Subcutaneous adipose tissue (tissue), 4 donors: ENCODE results near the gene TNK1. TPM values are rescaled to one million over a fixed set of nuclear protein-coding genes. Genes with fewer than 3 reads are reported as not detected.

ENCODE experiments used
- CTCF ChIP-seq: fragments of 450-650 bp; IDR thresholded peaks from one replicate; pipeline ENCODE4 v1.5.1; 2016; ENCODE audit warnings: low read depth, mild to moderate bottlenecking, control low read depth, antibody characterized with exemption, moderate library complexity
- total RNA-seq, 4 donors: library from RNA; depleted of rRNA; stranded (reverse); fragments of >200 nt; gene quantifications; one replicate each; pipeline ENCODE4 v1.1.0, GENCODE V29; 2016

Gene TNK1
- total RNA-seq, 4 donors from 2014 or later, result 0.51 to 1.9 (median 1.1) TPM

GRCh38 chr17:7411427-7411750, 30.5 kb downstream of the TNK1 start:
- TF ChIP-seq CTCF, result no peak

- TF ChIP-seq CTCF, result no peak
Measured at GRCh38 chr17:7413346-7413985, 32.6 kb downstream of the TNK1 start.

- TF ChIP-seq CTCF, result no peak
Measured at GRCh38 chr17:7414837-7415236, 33.9 kb downstream of the TNK1 start.

- no peak for TF ChIP-seq CTCF
Measured at GRCh38 chr17:7415784-7416183, 34.9 kb downstream of the TNK1 start.

- TF ChIP-seq CTCF, result no peak
Measured at GRCh38 chr17:7416323-7416722, 35.4 kb downstream of the TNK1 start.

GRCh38 chr17:7417056-7417655, 36.3 kb downstream of the TNK1 start:
- no peak for TF ChIP-seq CTCF

- TF ChIP-seq CTCF, result no peak
Measured at GRCh38 chr17:7418472-7419152, 37.7 kb downstream of the TNK1 start.
